ENCODE data around the gene SNX8.

The SNX8 gene

GRCh38 chr7:2217716-2218443, 96.4 kb downstream of the SNX8 start:
- DNase-seq: no peak
- no peak for TF ChIP-seq POLR2A (IDR thresholded peaks at IDR 0.05; ENCODE audit: low read length)
- TF ChIP-seq GATA1 (IDR thresholded peaks at IDR 0.05; ENCODE audit: low read depth, low read length): no peak

- TF ChIP-seq GATA1 (IDR thresholded peaks at IDR 0.05; ENCODE audit: low read depth, low read length) (no peak), POLR2A (IDR thresholded peaks at IDR 0.05; ENCODE audit: low read length) (no peak)
- DNase-seq: no peak
Observed at GRCh38 chr7:2217206-2217605, 97.0 kb downstream of the SNX8 start.

GRCh38 chr7:2215851-2216250, 98.4 kb downstream of the SNX8 start:
- DNase-seq: no peak
- no peak for TF ChIP-seq GATA1 (IDR thresholded peaks at IDR 0.05; ENCODE audit: low read depth, low read length)
- no peak for TF ChIP-seq POLR2A (IDR thresholded peaks at IDR 0.05; ENCODE audit: low read length)

GRCh38 chr7:2214636-2215035, 99.6 kb downstream of the SNX8 start:
- TF ChIP-seq POLR2A (IDR thresholded peaks at IDR 0.05; ENCODE audit: low read length) (no peak), GATA1 (IDR thresholded peaks at IDR 0.05; ENCODE audit: low read depth, low read length) (no peak)
- DNase-seq: no peak

GRCh38 chr7:2213551-2214215, 100.6 kb downstream of the SNX8 start:
- no peak for TF ChIP-seq POLR2A (IDR thresholded peaks at IDR 0.05; ENCODE audit: low read length)
- no peak for TF ChIP-seq GATA1 (IDR thresholded peaks at IDR 0.05; ENCODE audit: low read depth, low read length)
- no peak for DNase-seq

- no peak for TF ChIP-seq POLR2A (IDR thresholded peaks at IDR 0.05; ENCODE audit: low read length)
- no peak for TF ChIP-seq GATA1 (IDR thresholded peaks at IDR 0.05; ENCODE audit: low read depth, low read length)
- no peak for DNase-seq
Observed at GRCh38 chr7:2212906-2213305, 101.3 kb downstream of the SNX8 start.

- no peak for DNase-seq
- TF ChIP-seq POLR2A (IDR thresholded peaks at IDR 0.05; ENCODE audit: low read length): no peak
- TF ChIP-seq GATA1 (IDR thresholded peaks at IDR 0.05; ENCODE audit: low read depth, low read length): no peak
Observed at GRCh38 chr7:2211926-2212325, 102.3 kb downstream of the SNX8 start.

GRCh38 chr7:2211259-2211880, 102.9 kb downstream of the SNX8 start:
- TF ChIP-seq GATA1 (IDR thresholded peaks at IDR 0.05; ENCODE audit: low read depth, low read length): no peak
- no peak for TF ChIP-seq POLR2A (IDR thresholded peaks at IDR 0.05; ENCODE audit: low read length)
- DNase-seq: no peak

GRCh38 chr7:2210551-2211258, 103.5 kb downstream of the SNX8 start:
- TF ChIP-seq POLR2A (IDR thresholded peaks at IDR 0.05; ENCODE audit: low read length) (no peak), GATA1 (IDR thresholded peaks at IDR 0.05; ENCODE audit: low read depth, low read length) (no peak)
- no peak for DNase-seq

- no peak for DNase-seq
- no peak for TF ChIP-seq POLR2A (IDR thresholded peaks at IDR 0.05; ENCODE audit: low read length)
- TF ChIP-seq GATA1 (IDR thresholded peaks at IDR 0.05; ENCODE audit: low read depth, low read length): no peak
Observed at GRCh38 chr7:2209961-2210323, 104.3 kb downstream of the SNX8 start.

- TF ChIP-seq GATA1 (IDR thresholded peaks at IDR 0.05; ENCODE audit: low read depth, low read length): no peak
- no peak for TF ChIP-seq POLR2A (IDR thresholded peaks at IDR 0.05; ENCODE audit: low read length)
- peak; percentile 52 to 72 for DNase-seq
Observed at GRCh38 chr7:2209146-2209960, 104.9 kb downstream of the SNX8 start.

GRCh38 chr7:2208712-2209111, 105.5 kb downstream of the SNX8 start:
- no peak for DNase-seq
- no peak for TF ChIP-seq POLR2A (IDR thresholded peaks at IDR 0.05; ENCODE audit: low read length)
- TF ChIP-seq GATA1 (IDR thresholded peaks at IDR 0.05; ENCODE audit: low read depth, low read length): no peak

- DNase-seq: no peak
- TF ChIP-seq GATA1 (IDR thresholded peaks at IDR 0.05; ENCODE audit: low read depth, low read length) (no peak), POLR2A (IDR thresholded peaks at IDR 0.05; ENCODE audit: low read length) (no peak)
Observed at GRCh38 chr7:2205036-2205780, 109.0 kb downstream of the SNX8 start.

Measured in erythroblast (primary cell).